ENCODE data around the gene KPNA1.

KPNA1 gene

DNA sequence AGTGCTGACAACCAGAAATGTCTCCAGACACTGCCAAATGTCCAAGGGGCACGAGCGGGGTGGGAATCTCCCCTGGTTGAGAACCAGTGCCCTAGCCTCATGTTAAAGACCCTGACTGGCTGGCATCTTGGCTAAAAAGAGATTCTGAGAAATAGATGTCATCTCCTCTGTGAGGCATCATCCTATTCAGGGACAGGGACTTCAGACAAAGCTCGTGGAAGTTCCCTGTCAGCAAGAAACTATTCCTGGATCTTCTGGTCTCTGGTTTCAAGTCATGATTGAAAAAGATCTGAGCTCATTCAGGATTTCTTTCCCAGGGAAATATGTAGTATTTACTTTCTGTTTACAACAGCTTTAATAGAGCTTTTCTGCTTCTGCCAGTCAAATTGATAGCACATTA lies 109.7 kb downstream of the KPNA1 start:
- in situ Hi-C loops (cut with HindIII; ENCODE audit: low sequenced_read_pairs) = no loop called here
- no peak for DNase-seq (ENCODE audit: low read depth, low spot score)
- H3K4me3 ChIP-seq (ENCODE audit: low read depth, low read length) = no peak overlapping the region
- TF ChIP-seq CTCF (IDR thresholded peaks at IDR 0.05; ENCODE audit: low read depth, low read length) = no peak

DNA sequence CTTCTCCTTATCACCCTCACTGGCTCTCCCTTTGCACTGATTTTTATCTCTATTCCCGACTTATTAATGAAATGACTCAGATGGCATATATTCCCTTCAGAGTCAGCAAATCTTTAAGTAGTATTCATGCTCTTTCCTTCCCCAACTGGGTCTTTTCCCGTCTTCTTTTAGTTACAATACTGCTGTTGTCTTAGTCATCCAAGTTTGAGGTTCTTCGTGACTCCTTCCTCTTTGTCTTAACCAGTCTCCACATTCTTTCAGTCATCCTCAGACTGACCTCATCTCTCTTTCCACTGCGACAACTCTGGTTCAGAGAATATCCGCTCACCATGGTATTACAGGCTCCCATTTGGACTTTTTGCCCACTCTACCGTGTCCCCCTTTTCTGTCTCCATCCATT lies 111.2 kb downstream of the KPNA1 start:
- in situ Hi-C loops (cut with HindIII; ENCODE audit: low sequenced_read_pairs) = no loop called here
- peak; percentile 73 for DNase-seq (ENCODE audit: low read depth, low spot score)
- H3K4me3 ChIP-seq (ENCODE audit: low read depth, low read length) = no peak overlapping the region
- no peak for TF ChIP-seq CTCF (IDR thresholded peaks at IDR 0.05; ENCODE audit: low read depth, low read length)

DNA sequence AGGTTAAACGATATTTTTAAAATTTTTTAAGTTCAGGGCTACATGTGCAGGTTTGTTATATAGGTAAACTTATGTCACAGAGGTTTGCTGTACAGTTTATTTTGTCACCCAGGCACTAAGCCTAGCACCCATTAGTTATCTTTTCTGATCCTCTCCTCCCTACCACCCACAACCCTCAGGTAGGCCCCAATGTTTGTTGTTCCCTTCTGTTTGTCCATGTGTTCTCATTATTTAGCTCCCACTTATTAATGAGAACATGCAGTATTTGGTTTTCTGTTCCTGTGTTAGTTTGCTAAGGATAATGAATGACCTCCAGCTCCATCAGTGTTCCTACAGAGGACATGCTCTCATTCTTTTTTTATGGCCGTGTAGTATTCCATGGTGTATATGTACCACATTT lies 115.8 kb downstream of the KPNA1 start:
- in situ Hi-C loops (cut with HindIII; ENCODE audit: low sequenced_read_pairs) = no loop called here

DNA sequence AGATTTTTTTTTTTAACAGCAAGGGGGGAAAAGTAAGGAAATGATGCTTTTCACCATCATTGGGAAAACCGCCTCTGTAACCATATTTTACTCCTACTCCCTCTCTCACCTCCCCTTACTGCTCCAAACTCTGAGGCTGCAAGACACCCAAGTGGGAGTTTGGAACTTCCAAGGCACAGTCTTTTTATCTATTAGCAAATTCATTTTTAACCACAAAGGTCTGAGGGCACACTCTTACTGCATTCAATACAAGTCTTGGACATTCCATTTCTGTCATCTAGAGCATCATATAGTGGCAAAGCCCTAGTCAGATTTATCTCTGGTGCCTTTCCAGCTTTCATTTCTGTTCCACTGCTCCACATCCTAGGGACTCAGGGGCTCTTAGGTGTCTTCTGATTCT lies 117.5 kb downstream of the KPNA1 start:
- no peak for DNase-seq (ENCODE audit: low read depth, low spot score)
- no peak for TF ChIP-seq CTCF (IDR thresholded peaks at IDR 0.05; ENCODE audit: low read depth, low read length)
- in situ Hi-C loops (cut with HindIII; ENCODE audit: low sequenced_read_pairs) = no loop called here
- no peak overlapping the region for H3K4me3 ChIP-seq (ENCODE audit: low read depth, low read length)

More for the DNA sequence above, 115.8 kb downstream of the KPNA1 start:
- no peak overlapping the region for H3K4me3 ChIP-seq (ENCODE audit: low read depth, low read length)
- no peak for DNase-seq (ENCODE audit: low read depth, low spot score)
- no peak for TF ChIP-seq CTCF (IDR thresholded peaks at IDR 0.05; ENCODE audit: low read depth, low read length)

- DNase-seq (ENCODE audit: low read depth, low spot score) = no peak
- TF ChIP-seq CTCF (IDR thresholded peaks at IDR 0.05; ENCODE audit: low read depth, low read length) = no peak
- H3K4me3 ChIP-seq (ENCODE audit: low read depth, low read length) = no peak overlapping the region
- in situ Hi-C loops (cut with HindIII; ENCODE audit: low sequenced_read_pairs) = no loop called here
Observed at GRCh38 chr3:122396511-122396910, 118.2 kb downstream of the KPNA1 start.

- DNase-seq (ENCODE audit: low read depth, low spot score) = no peak
- no peak overlapping the region for H3K4me3 ChIP-seq (ENCODE audit: low read depth, low read length)
- in situ Hi-C loops (cut with HindIII; ENCODE audit: low sequenced_read_pairs) = no loop called here
- TF ChIP-seq CTCF (IDR thresholded peaks at IDR 0.05; ENCODE audit: low read depth, low read length) = no peak
Observed at GRCh38 chr3:122395582-122395981, 119.2 kb downstream of the KPNA1 start.

GRCh38 chr3:122394173-122394572 lies 120.6 kb downstream of the KPNA1 start:
- in situ Hi-C loops (cut with HindIII; ENCODE audit: low sequenced_read_pairs) = no loop called here
- TF ChIP-seq CTCF (IDR thresholded peaks at IDR 0.05; ENCODE audit: low read depth, low read length) = no peak
- no peak overlapping the region for H3K4me3 ChIP-seq (ENCODE audit: low read depth, low read length)
- no peak for DNase-seq (ENCODE audit: low read depth, low spot score)

All from astrocyte of the spinal cord (primary cell).